A673 (cell line): ENCODE measurements around the gene GSTP1. TPM values are rescaled to one million over a fixed set of nuclear protein-coding genes. Genes with fewer than 3 reads are reported as not detected.

Experiments
- BruUV-seq: library from RNA; stranded (reverse); fragments of 400-500 nt; replicated peaks from 2 replicates; lab custom pipeline; 2021; lab: Mats Ljungman, UMichigan
- CTCF ChIA-PET: fragments of 300-600 bp; sonication (Branson Sonifier 250); formaldehyde crosslinking; loops from one replicate; lab custom pipeline; 2022; ENCODE audit warnings: antibody characterized with exemption; lab: Charles Lee
- POLR2A ChIA-PET: fragments of 300-600 bp; sonication (Branson Sonifier 250); formaldehyde crosslinking; loops from one replicate; lab custom pipeline; 2022; ENCODE audit warnings: antibody characterized with exemption; ENCODE audit not compliant: low non-redundant PET; lab: Charles Lee
- DNase-seq: peaks from one replicate; pipeline ENCODE4 v3.0.0-alpha.2; 2015; ENCODE audit warnings: low spot score
- H3K27ac ChIP-seq: fragments of 200-600 bp; sonication (generic); 2 replicates; pipeline ENCODE4 v1.5.1; 2016; ENCODE audit warnings: mixed run types, low read depth, mild to moderate bottlenecking, mixed read lengths, antibody characterized with exemption, low read length; ENCODE audit not compliant: poor library complexity, severe bottlenecking
- H3K27me3 ChIP-seq: fragments of 200-600 bp; sonication (generic); replicated peaks from 2 replicates; pipeline ENCODE4 v1.6.1; 2017; ENCODE audit warnings: mixed run types, low read depth, mild to moderate bottlenecking, mixed read lengths, antibody characterized with exemption, low read length; ENCODE audit not compliant: insufficient read depth, poor library complexity
- H3K36me3 ChIP-seq: fragments of 200-600 bp; sonication (generic); 2 replicates; pipeline ENCODE4 v1.6.1; 2016; ENCODE audit warnings: mixed run types, mild to moderate bottlenecking, mixed read lengths, antibody characterized with exemption, low read length; ENCODE audit not compliant: insufficient read depth, poor library complexity, severe bottlenecking
- H3K4me1 ChIP-seq: fragments of 200-600 bp; sonication (generic); 2 replicates; pipeline ENCODE4 v1.6.1; 2017; ENCODE audit warnings: mixed run types, mild to moderate bottlenecking, mixed read lengths, antibody characterized with exemption, low read length; ENCODE audit not compliant: insufficient read depth, poor library complexity, severe bottlenecking
- H3K4me3 ChIP-seq: fragments of 200-600 bp; sonication (generic); 2 replicates; pipeline ENCODE4 v1.5.1; 2016; ENCODE audit warnings: low read depth, mixed run types, mild to moderate bottlenecking, mixed read lengths, low read length; ENCODE audit not compliant: poor library complexity, severe bottlenecking
- H3K9me3 ChIP-seq: fragments of 200-600 bp; sonication (generic); 2 replicates; pipeline ENCODE4 v1.6.1; 2016; ENCODE audit warnings: mixed run types, low read depth, mild to moderate bottlenecking, mixed read lengths, antibody characterized with exemption, low read length; ENCODE audit not compliant: poor library complexity, severe bottlenecking
- EZH2 ChIP-seq: fragments of 200-600 bp; sonication (generic); IDR thresholded peaks from 2 replicates; pipeline ENCODE4 v1.6.1; 2017; ENCODE audit warnings: borderline replicate concordance, low read depth, mild to moderate bottlenecking, mixed read lengths, antibody characterized with exemption, low read length; ENCODE audit not compliant: poor library complexity, severe bottlenecking
- intact Hi-C: fragments of 100-400 bp; cut with micrococcal nuclease; formaldehyde crosslinking; loops from one replicate; pipeline ENCODE4 v1.10.0; 2022; ENCODE audit not compliant: unreplicated experiment
- total RNA-seq: library from RNA; stranded (reverse); gene quantifications from 2 replicates; pipeline ENCODE4 v1.2.3, GENCODE V29; 2021
- TF ChIP-seq, protein P1 (sequence below): fragments of 300-800, 200-600 bp; sonication (generic); conservative IDR thresholded peaks from 2 replicates; pipeline ENCODE4 v1.5.1; 2017; ENCODE audit warnings: low read depth, mild to moderate bottlenecking, antibody characterized with exemption, low read length, moderate library complexity, mixed read lengths

The GSTP1 gene
- total RNA-seq, 1 experiment from 2014 or later = 1,211 TPM

DNA sequence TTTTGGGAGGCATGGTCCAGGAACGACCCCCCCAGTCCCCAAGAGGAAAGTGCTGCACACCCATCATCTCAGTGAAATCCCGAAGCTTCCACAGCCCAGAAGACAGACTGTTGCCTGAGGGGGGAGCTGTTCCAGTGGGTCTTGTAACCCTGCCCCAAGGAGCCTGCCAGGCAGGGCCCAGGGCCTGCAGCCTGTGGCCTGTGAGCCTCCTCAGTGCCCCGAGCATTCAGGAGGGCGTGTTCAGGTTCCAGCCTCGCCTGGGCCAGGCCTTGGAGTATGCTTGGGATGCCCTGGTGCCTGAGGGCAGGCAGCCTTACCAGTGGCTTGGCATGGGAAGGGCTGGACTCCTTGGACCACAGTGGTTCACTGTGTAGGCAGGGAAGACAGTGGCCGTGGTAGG is 42.4 kb upstream of the GSTP1 start:
- CTCF ChIA-PET = no interaction called here
- intact Hi-C loops = no loop called here
- no peak for TF ChIP-seq EZH2
- TF ChIP-seq, protein P1, sequence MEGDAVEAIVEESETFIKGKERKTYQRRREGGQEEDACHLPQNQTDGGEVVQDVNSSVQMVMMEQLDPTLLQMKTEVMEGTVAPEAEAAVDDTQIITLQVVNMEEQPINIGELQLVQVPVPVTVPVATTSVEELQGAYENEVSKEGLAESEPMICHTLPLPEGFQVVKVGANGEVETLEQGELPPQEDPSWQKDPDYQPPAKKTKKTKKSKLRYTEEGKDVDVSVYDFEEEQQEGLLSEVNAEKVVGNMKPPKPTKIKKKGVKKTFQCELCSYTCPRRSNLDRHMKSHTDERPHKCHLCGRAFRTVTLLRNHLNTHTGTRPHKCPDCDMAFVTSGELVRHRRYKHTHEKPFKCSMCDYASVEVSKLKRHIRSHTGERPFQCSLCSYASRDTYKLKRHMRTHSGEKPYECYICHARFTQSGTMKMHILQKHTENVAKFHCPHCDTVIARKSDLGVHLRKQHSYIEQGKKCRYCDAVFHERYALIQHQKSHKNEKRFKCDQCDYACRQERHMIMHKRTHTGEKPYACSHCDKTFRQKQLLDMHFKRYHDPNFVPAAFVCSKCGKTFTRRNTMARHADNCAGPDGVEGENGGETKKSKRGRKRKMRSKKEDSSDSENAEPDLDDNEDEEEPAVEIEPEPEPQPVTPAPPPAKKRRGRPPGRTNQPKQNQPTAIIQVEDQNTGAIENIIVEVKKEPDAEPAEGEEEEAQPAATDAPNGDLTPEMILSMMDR = no peak
- no peaks in the 10 kb centered on the region for H3K4me1 ChIP-seq
- no peaks in the 10 kb centered on the region for H3K27me3 ChIP-seq
- no TSS peak for BruUV-seq
- no peaks in the 10 kb centered on the region for H3K36me3 ChIP-seq
- no peak for DNase-seq
- no peak overlapping the region for H3K4me3 ChIP-seq
- POLR2A ChIA-PET = no interaction called here
- no peak overlapping the region for H3K27ac ChIP-seq
- no peaks in the 10 kb centered on the region for H3K9me3 ChIP-seq

DNA sequence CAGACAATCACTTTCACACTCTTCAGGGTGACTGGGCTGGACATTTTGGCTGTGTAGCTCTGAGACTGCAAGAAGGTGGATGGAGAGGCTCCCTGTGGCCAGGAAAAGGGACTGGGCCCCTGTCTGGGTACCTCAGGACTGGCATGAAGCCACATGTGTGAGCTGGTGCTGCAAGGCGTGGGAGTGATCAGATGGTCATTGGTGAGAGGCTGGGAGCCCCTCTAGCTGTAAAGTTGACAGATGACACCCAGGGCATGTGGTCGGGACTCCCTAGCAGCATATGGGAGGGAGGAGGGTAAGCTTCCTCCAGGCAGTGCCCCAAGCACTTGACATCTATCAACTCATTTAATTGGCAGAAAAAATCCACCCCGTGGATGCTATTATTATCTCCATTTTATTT is 41.4 kb upstream of the GSTP1 start:
- CTCF ChIA-PET = no interaction called here
- H3K4me1 ChIP-seq = no peaks in the 10 kb centered on the region
- no peaks in the 10 kb centered on the region for H3K27me3 ChIP-seq
- H3K36me3 ChIP-seq = no peaks in the 10 kb centered on the region
- H3K4me3 ChIP-seq = no peak overlapping the region
- H3K27ac ChIP-seq = no peak overlapping the region
- TF ChIP-seq, protein P1 = no peak
- no peak for TF ChIP-seq EZH2
- DNase-seq = no peak
- H3K9me3 ChIP-seq = no peaks in the 10 kb centered on the region
- no TSS peak for BruUV-seq
- intact Hi-C loops = no loop called here
- POLR2A ChIA-PET = interaction anchor here (0.5 kb wide), 1 partner anchor 42 kb away, joined by 6 read pairs; no protein-coding TSS in a partner anchor

DNA sequence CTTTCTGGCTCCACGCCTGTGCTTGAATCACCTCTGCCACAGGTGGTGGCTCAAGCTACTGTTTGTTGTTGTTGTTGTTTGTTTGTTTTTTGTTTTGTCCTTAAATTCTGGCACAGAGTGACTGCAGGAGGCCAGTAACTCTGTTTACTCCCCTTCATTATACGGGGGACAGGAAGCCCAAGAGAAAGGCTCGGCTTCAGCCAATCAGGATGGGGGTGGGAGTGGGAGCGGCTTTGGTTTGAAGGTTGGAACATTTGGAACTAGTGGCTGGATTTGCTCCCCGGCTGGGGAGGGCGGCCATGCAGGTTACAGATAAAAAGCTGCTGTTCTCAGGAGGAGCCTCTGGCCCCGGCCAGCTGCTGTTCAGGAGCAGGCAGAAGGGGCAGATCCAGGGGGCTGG is 40.6 kb upstream of the GSTP1 start:
- TF ChIP-seq, protein P1 = no peak
- no peak for TF ChIP-seq EZH2
- Histone ChIP-seq H3K27me3 (no peaks in the 10 kb centered on the region), H3K9me3 (no peaks in the 10 kb centered on the region), H3K4me1 (no peaks in the 10 kb centered on the region), H3K4me3 (no peak overlapping the region), H3K27ac (no peak overlapping the region), H3K36me3 (no peaks in the 10 kb centered on the region)
- intact Hi-C loops = no loop called here
- POLR2A ChIA-PET = no interaction called here
- no TSS peak for BruUV-seq
- DNase-seq = no peak
- CTCF ChIA-PET = no interaction called here
